K562 (cell line): Measurements from ENCODE around the gene FANCF. TPM values are rescaled to one million over a fixed set of nuclear protein-coding genes. Genes with fewer than 3 reads are reported as not detected.
A peak's percentile ranks its signal among the peaks of the same experiment; 100 is the strongest.

Experiments used
- ATF4 ChIP-seq: fragments of 450-650 bp; formaldehyde crosslinking; IDR thresholded peaks from 2 replicates; pipeline ENCODE4 v1.4.0; 2022; ENCODE audit warnings: mild to moderate bottlenecking, moderate library complexity
- CEBPG ChIP-seq, 3 experiments: fragments of 200-800 bp in 1 of 3; sonication (Bioruptor generic) in 1 of 3; sonication (generic) in 1 of 3; formaldehyde crosslinking in 1 of 3; IDR thresholded peaks in 2 of 3; conservative IDR thresholded peaks in 1 of 3; 2 replicates each; pipeline versions ENCODE4 v1.6.1 to v1.8.0; 2016 to 2022; ENCODE audit warnings: missing compliant biosample characterization in 2 of 3, missing genetic modification characterization in 2 of 3, mild to moderate bottlenecking in 1 of 3, missing genetic modification reagents in 1 of 3
- CTCF ChIP-seq, 3 experiments: IDR thresholded peaks in 2 of 3; conservative IDR thresholded peaks in 1 of 3; 2 replicates each; pipeline ENCODE4 v1.5.1; 2011 to 2012; ENCODE audit warnings: low read length in 3 of 3, mild to moderate bottlenecking in 3 of 3, control low read depth in 2 of 3, improper control_type of control experiment in 1 of 3, inconsistent platforms in 1 of 3, low read depth in 1 of 3, mixed read lengths in 1 of 3, moderate library complexity in 1 of 3; ENCODE audit not compliant: insufficient read depth in 2 of 3
- DEAF1 ChIP-seq: fragments of 450-650 bp; formaldehyde crosslinking; IDR thresholded peaks from 2 replicates; pipeline ENCODE4 v1.4.0; 2020; ENCODE audit warnings: mild to moderate bottlenecking, moderate library complexity
- E2F8 ChIP-seq: fragments of 450-650 bp; IDR thresholded peaks from 2 replicates; pipeline ENCODE4 v1.7.1; 2018; ENCODE audit warnings: mild to moderate bottlenecking, low read depth; ENCODE audit not compliant: partially characterized antibody
- ESRRA ChIP-seq: fragments of 450-650 bp; IDR thresholded peaks from 2 replicates; pipeline ENCODE4 v1.6.1; 2014; ENCODE audit warnings: low read depth, mild to moderate bottlenecking, moderate library complexity, borderline replicate concordance
- EZH2 ChIP-seq: IDR thresholded peaks from 2 replicates; pipeline ENCODE4 v1.6.1; 2012; ENCODE audit warnings: low read depth, mild to moderate bottlenecking, inconsistent platforms, low read length, borderline replicate concordance
- FUS ChIP-seq: fragments of 200-400 bp; formaldehyde crosslinking; optimal IDR thresholded peaks from 2 replicates; pipeline ENCODE3; 2017; ENCODE audit warnings: low read depth, low read length
- HDAC1 ChIP-seq, 2 experiments: fragments of 450-650 bp; IDR thresholded peaks; 2 replicates each; pipeline ENCODE4 v1.6.1; 2016 to 2017; ENCODE audit warnings: inconsistent platforms in 1 of 2, mild to moderate bottlenecking in 1 of 2, moderate library complexity in 1 of 2
- L3MBTL2 ChIP-seq: fragments of 450-650 bp; IDR thresholded peaks from 2 replicates; pipeline ENCODE4 v1.6.1; 2016; ENCODE audit warnings: mild to moderate bottlenecking, moderate library complexity
- MTA1 ChIP-seq: fragments of 450-650 bp; IDR thresholded peaks from 2 replicates; pipeline ENCODE4 v1.6.1; 2017; ENCODE audit warnings: borderline replicate concordance
- PML ChIP-seq: IDR thresholded peaks from 2 replicates; pipeline ENCODE4 v1.6.1; 2012; ENCODE audit warnings: low read length, inconsistent platforms
- POLR2AphosphoS5 ChIP-seq: IDR thresholded peaks from 2 replicates; pipeline ENCODE4 v1.6.1; 2011; ENCODE audit warnings: mild to moderate bottlenecking, low read depth, low read length, moderate library complexity; ENCODE audit not compliant: control insufficient read depth, insufficient read depth
- RBM15 ChIP-seq: fragments of 200-400 bp; formaldehyde crosslinking; IDR thresholded peaks from 2 replicates; pipeline ENCODE4 v1.6.1; 2018; ENCODE audit warnings: mild to moderate bottlenecking, low read length, moderate library complexity; ENCODE audit not compliant: insufficient read depth
- SP2 ChIP-seq: IDR thresholded peaks from 2 replicates; pipeline ENCODE4 v1.6.1; 2011; ENCODE audit warnings: mild to moderate bottlenecking, low read depth, low read length, moderate library complexity; ENCODE audit not compliant: poor library complexity, severe bottlenecking; ENCODE audit errors: extremely low read depth
- U2AF1 ChIP-seq: fragments of 200-400 bp; formaldehyde crosslinking; optimal IDR thresholded peaks from 2 replicates; pipeline ENCODE3; 2017; ENCODE audit warnings: mild to moderate bottlenecking, low read depth, low read length, moderate library complexity
- ZNF184 ChIP-seq: sonication (generic); formaldehyde crosslinking; IDR thresholded peaks from 2 replicates; pipeline ENCODE4 v1.5.0; 2020; ENCODE audit warnings: missing genetic modification reagents
- polyA plus RNA-seq, 8 experiments: library from polyadenylated mRNA; depleted of rRNA in 4 of 8; stranded (reverse) in 5 of 8; unstranded in 3 of 8; fragments of >200 nt; fragmentation: Nextera tagmentation in 2 of 8; fragmentation: Illumina TruSeq in 1 of 8; extraction: Ambion mirVana in 2 of 8; extraction: Trizol in 1 of 8; gene quantifications; 2 replicates each; pipeline versions ENCODE4 v1.2.1 to v1.2.3, GENCODE V29; 2011 to 2014; ENCODE audit warnings: inconsistent platforms in 1 of 8, missing spikeins in 1 of 8
- total RNA-seq, 7 experiments: library from RNA; depleted of rRNA in 6 of 7; stranded (reverse); fragments of >200 nt in 6 of 7; fragmentation: Illumina TruSeq in 2 of 7; extraction: Trizol in 2 of 7; gene quantifications; 2 replicates each; pipeline versions ENCODE4 v1.2.1 to v1.2.3, GENCODE V29; 2011 to 2021; ENCODE audit warnings: low replicate concordance in 1 of 7

The FANCF gene
- total and polyA plus RNA-seq, 9 of the 15 experiments (the other 6 are each of a cell fraction or from before 2014, with no cell fraction given), result 0.99 to 10.3 (median 7.5) TPM

- no peak for TF ChIP-seq ATF4
- TF ChIP-seq ESRRA, result peak; percentile 75
- TF ChIP-seq CTCF (IDR thresholded peaks at IDR 0.05 in 2 of 3, conservative IDR thresholded peaks at IDR 0.05 in 1 of 3; ENCODE audit: insufficient read depth in 2 of 3, low read depth in 1 of 3, low read length in 3 of 3), result peak; percentile 58 to 79 (median 68)
- no peak for TF ChIP-seq U2AF1
- no peak for TF ChIP-seq ZNF184
- no peak for TF ChIP-seq POLR2AphosphoS5
- TF ChIP-seq PML, result no peak
- no peak for TF ChIP-seq MTA1
- no peak for TF ChIP-seq EZH2
- no peak for TF ChIP-seq E2F8
- TF ChIP-seq FUS, result no peak
- no peak for TF ChIP-seq DEAF1 (CRISPR knock-in tag)
- TF ChIP-seq L3MBTL2, result peak; percentile 75
- TF ChIP-seq RBM15, result no peak
- TF ChIP-seq HDAC1 (IDR thresholded peaks at IDR 0.05), result no peak
- 0 out of 2 replicates have a peak, but pooled peaks have one; percentile 9 for TF ChIP-seq CEBPG (CRISPR knock-in tag; IDR thresholded peaks at IDR 0.05)
- peak; percentile 18 to 49; a peak in 2 of 4 replicates for TF ChIP-seq CEBPG (tag; conservative IDR thresholded peaks at IDR 0.05 in 1 of 2, IDR thresholded peaks at IDR 0.05 in 1 of 2)
- TF ChIP-seq SP2, result no peak
Measured at GRCh38 chr11:22624742-22625447, 728 bp downstream of the FANCF start (continued).
